Measurements from ENCODE around the gene POLR1A. TPM values are rescaled to one million over a fixed set of nuclear protein-coding genes. Genes with fewer than 3 reads are reported as not detected.

Gene POLR1A
- total RNA-seq, 1 experiment from 2014 or later, result 62.7 TPM

GRCh38 chr2:86039963-86040655 lies 65.6 kb downstream of the POLR1A start:
- WGBS (ENCODE audit: extremely low coverage, insufficient read length, low lambda C conversion rate), result no CpG with 5 or more reads among the region's 12 CpGs
- Histone ChIP-seq H3T11ph (ENCODE audit: low read length) (no peak overlapping the region), H3K56ac (ENCODE audit: insufficient read length, low read depth, low read length) (no peak overlapping the region), H3K27ac (ENCODE audit: insufficient read length, low read depth, low read length) (no peak overlapping the region), H3K4me1 (ENCODE audit: insufficient read depth, low read length) (no peaks in the 10 kb centered on the region), H4K20me1 (ENCODE audit: control insufficient read depth, insufficient read depth, insufficient read length) (no peaks in the 10 kb centered on the region), H3K23me2 (ENCODE audit: insufficient read length, low read depth, low read length, poor library complexity, severe bottlenecking) (no peaks in the 10 kb centered on the region), H3K9me3 (ENCODE audit: control insufficient read depth, low read depth, low read length) (no peaks in the 10 kb centered on the region), H4K91ac (ENCODE audit: insufficient read length, low read depth, low read length) (no peak overlapping the region), H2BK15ac (ENCODE audit: low read depth, low read length) (no peak overlapping the region), H3K14ac (ENCODE audit: insufficient read depth, low read length) (no peak overlapping the region), H2BK12ac (ENCODE audit: insufficient read length, low read depth, low read length) (no peak overlapping the region), H2BK20ac (ENCODE audit: low read depth, low read length, poor library complexity, severe bottlenecking) (no peak overlapping the region), H4K5ac (ENCODE audit: insufficient read length, low read depth, low read length) (no peak overlapping the region), H3K23ac (ENCODE audit: insufficient read length, low read depth, low read length) (no peak overlapping the region), H3K18ac (ENCODE audit: insufficient read length, low read depth, low read length) (no peak overlapping the region), H3K79me2 (ENCODE audit: insufficient read depth, low read length) (no peaks in the 10 kb centered on the region), H2AFZ (ENCODE audit: low read length) (no peak overlapping the region), H3K4me2 (ENCODE audit: insufficient read depth, insufficient read length, low read length) (no peak overlapping the region), H2BK120ac (ENCODE audit: low read depth, low read length, poor library complexity, severe bottlenecking) (no peak overlapping the region), H3K27me3 (ENCODE audit: insufficient read depth, low read length) (no peaks in the 10 kb centered on the region), H3K4ac (ENCODE audit: low read depth, low read length) (no peak overlapping the region), H2BK5ac (ENCODE audit: insufficient read length, low read length) (no peak overlapping the region), H3K79me1 (ENCODE audit: insufficient read depth, low read depth, low read length, poor library complexity, severe bottlenecking) (no peaks in the 10 kb centered on the region), H2AK5ac (ENCODE audit: insufficient read length, low read length) (no peak overlapping the region), H4K8ac (replicated peaks; ENCODE audit: insufficient read length, low read depth, low read length) (no peak overlapping the region), H3K9ac (ENCODE audit: extremely low read depth, insufficient read length, low read length) (no peak overlapping the region)
- Mint-ChIP-seq H3K4me1 (peaks cover 2 to 11% of the 10 kb centered on the region in 2 experiments; a peak in 2 of 4 replicates), H3K4me3 (no peak overlapping the region; a peak in 1 of 5 replicates), H3K36me3 (ENCODE audit: insufficient read depth in 1 of 3, low read depth in 3 of 3) (peaks cover 43 to 95% (median 80%) of the 10 kb centered on the region in 3 experiments), H3K27ac (no peak overlapping the region; a peak in 1 of 7 replicates), H3K27me3 (ENCODE audit: low read depth) (no peaks in the 10 kb centered on the region), H3K9me3 (no peaks in the 10 kb centered on the region)
- TF ChIP-seq CTCF (conservative IDR thresholded peaks at IDR 0.05), result no peak
- DNase-seq, result peak; percentile 6
